Measurements from ENCODE around the gene MESP1.

MESP1 gene

DNA sequence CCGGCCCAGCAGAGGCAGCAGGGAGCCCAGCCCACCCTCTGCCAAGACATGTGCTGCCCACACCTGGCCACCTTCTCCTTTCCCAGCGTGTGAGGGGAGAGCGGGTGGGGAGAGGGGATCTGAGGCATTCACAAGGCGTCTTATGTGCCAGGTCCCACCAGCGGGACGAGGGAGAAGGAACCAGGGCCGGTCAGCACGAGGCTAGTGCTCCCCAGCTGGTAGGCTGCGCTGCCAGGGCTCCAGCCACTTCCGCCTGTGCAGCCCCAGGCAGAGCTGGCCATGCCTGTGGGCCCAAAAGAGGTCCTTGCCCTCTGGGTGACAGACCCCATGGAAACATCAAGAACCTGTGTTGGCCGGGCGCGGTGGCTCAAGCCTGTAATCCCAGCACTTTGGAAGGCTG, 5.9 kb downstream of the MESP1 start:
- no peak overlapping the region for H3K4me2 ChIP-seq (ENCODE audit: low read length)
- H3K27me3 ChIP-seq (ENCODE audit: control insufficient read depth, low read length), result peaks cover 5% of the 10 kb centered on the region; the same call in 1 of the 2 replicates
- no peaks in the 10 kb centered on the region for H3K79me2 ChIP-seq (ENCODE audit: control insufficient read depth, low read length)
- TF ChIP-seq, protein P1, sequence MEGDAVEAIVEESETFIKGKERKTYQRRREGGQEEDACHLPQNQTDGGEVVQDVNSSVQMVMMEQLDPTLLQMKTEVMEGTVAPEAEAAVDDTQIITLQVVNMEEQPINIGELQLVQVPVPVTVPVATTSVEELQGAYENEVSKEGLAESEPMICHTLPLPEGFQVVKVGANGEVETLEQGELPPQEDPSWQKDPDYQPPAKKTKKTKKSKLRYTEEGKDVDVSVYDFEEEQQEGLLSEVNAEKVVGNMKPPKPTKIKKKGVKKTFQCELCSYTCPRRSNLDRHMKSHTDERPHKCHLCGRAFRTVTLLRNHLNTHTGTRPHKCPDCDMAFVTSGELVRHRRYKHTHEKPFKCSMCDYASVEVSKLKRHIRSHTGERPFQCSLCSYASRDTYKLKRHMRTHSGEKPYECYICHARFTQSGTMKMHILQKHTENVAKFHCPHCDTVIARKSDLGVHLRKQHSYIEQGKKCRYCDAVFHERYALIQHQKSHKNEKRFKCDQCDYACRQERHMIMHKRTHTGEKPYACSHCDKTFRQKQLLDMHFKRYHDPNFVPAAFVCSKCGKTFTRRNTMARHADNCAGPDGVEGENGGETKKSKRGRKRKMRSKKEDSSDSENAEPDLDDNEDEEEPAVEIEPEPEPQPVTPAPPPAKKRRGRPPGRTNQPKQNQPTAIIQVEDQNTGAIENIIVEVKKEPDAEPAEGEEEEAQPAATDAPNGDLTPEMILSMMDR (IDR thresholded peaks at IDR 0.05; ENCODE audit: low read depth, low read length, poor library complexity, severe bottlenecking), result no peak
- TF ChIP-seq EZH2phosphoT487 (IDR thresholded peaks at IDR 0.05; ENCODE audit: borderline replicate concordance, low read length), result no peak
- no peaks in the 10 kb centered on the region for H3K9me2 ChIP-seq (replicated peaks; ENCODE audit: control insufficient read depth, low read length)
- H3K4me1 ChIP-seq (ENCODE audit: control insufficient read depth, low read length), result peaks cover under 1% of the 10 kb centered on the region
- no peaks in the 10 kb centered on the region for H3K36me3 ChIP-seq (ENCODE audit: control insufficient read depth, low read length)
- no peak overlapping the region for H3K4me3 ChIP-seq (ENCODE audit: low read length)
- H3K9me3 ChIP-seq (ENCODE audit: control insufficient read depth, insufficient read depth, low read length), result no peaks in the 10 kb centered on the region
- H3F3A ChIP-seq (ENCODE audit: control insufficient read depth, insufficient read depth), result no peaks in the 10 kb centered on the region
- no peak overlapping the region for H3K27ac ChIP-seq (ENCODE audit: low read depth, low read length)
- H4K20me1 ChIP-seq (ENCODE audit: control insufficient read depth, insufficient read depth, low read depth, low read length), result no peaks in the 10 kb centered on the region

DNA sequence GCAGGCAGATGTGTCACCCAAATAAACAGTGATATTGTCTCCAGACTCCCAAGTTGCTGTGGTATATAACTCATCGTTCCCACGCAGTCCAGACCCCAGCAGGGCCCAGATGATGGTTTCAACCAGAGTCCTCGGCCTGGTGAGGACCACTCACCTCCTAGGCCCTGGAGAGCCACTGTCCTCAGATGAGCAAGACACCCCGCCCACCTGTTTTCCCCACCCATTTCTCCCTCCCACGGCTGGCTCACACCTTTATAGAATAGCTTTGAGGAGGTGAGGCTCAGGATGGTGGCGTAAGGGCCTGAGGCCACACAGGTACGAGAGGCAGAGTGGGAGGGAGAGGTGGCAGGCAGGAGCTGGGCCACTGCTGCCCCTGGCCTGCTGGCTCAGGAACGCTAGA, 7.5 kb downstream of the MESP1 start:
- Histone ChIP-seq H3K27me3 (ENCODE audit: control insufficient read depth, low read length) (no peaks in the 10 kb centered on the region), H3K79me2 (ENCODE audit: control insufficient read depth, low read length) (no peaks in the 10 kb centered on the region)

DNA sequence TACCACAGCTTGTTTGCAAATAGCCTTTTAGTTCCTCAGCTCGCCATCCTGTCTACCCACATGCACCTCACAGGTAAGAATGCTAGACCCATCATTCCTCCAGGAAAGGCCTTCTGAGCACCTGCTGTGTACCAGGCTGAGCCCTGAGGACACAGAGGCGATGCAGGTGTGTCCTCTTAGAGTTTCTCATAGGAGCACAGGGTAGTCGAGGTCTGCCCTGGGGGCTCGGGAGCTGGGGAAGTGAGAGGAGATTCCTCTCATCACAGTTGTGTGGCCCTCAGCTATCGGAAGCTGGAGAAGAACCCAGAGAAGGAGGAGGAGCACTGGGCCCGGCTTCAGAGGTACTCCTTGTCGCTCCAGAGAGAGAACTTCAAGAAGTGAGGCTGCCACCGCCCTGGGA, 8.0 kb downstream of the MESP1 start:
- Histone ChIP-seq H3K4me1 (ENCODE audit: control insufficient read depth, low read length) (no peaks in the 10 kb centered on the region), H3K9me2 (replicated peaks; ENCODE audit: control insufficient read depth, low read length) (no peaks in the 10 kb centered on the region), H3K4me3 (ENCODE audit: low read length) (no peak overlapping the region), H3K79me2 (ENCODE audit: control insufficient read depth, low read length) (no peaks in the 10 kb centered on the region), H3K9me3 (ENCODE audit: control insufficient read depth, insufficient read depth, low read length) (no peaks in the 10 kb centered on the region), H4K20me1 (ENCODE audit: control insufficient read depth, insufficient read depth, low read depth, low read length) (no peaks in the 10 kb centered on the region), H3F3A (ENCODE audit: control insufficient read depth, insufficient read depth) (no peaks in the 10 kb centered on the region), H3K27me3 (ENCODE audit: control insufficient read depth, low read length) (no peaks in the 10 kb centered on the region), H3K36me3 (ENCODE audit: control insufficient read depth, low read length) (no peaks in the 10 kb centered on the region), H3K27ac (ENCODE audit: low read depth, low read length) (no peak overlapping the region), H3K4me2 (ENCODE audit: low read length) (no peak overlapping the region)
- TF ChIP-seq, protein P1 (IDR thresholded peaks at IDR 0.05; ENCODE audit: low read depth, low read length, poor library complexity, severe bottlenecking), result no peak
- TF ChIP-seq EZH2phosphoT487 (IDR thresholded peaks at IDR 0.05; ENCODE audit: borderline replicate concordance, low read length), result no peak

More for the DNA sequence above, 7.5 kb downstream of the MESP1 start:
- Histone ChIP-seq H3K4me3 (ENCODE audit: low read length) (no peak overlapping the region), H3K9me3 (ENCODE audit: control insufficient read depth, insufficient read depth, low read length) (no peaks in the 10 kb centered on the region), H3K4me2 (ENCODE audit: low read length) (no peak overlapping the region), H3F3A (ENCODE audit: control insufficient read depth, insufficient read depth) (no peaks in the 10 kb centered on the region), H3K36me3 (ENCODE audit: control insufficient read depth, low read length) (no peaks in the 10 kb centered on the region), H3K4me1 (ENCODE audit: control insufficient read depth, low read length) (no peaks in the 10 kb centered on the region), H3K27ac (ENCODE audit: low read depth, low read length) (no peak overlapping the region), H3K9me2 (replicated peaks; ENCODE audit: control insufficient read depth, low read length) (no peaks in the 10 kb centered on the region), H4K20me1 (ENCODE audit: control insufficient read depth, insufficient read depth, low read depth, low read length) (no peaks in the 10 kb centered on the region)
- TF ChIP-seq EZH2phosphoT487 (IDR thresholded peaks at IDR 0.05; ENCODE audit: borderline replicate concordance, low read length), result no peak
- TF ChIP-seq, protein P1 (IDR thresholded peaks at IDR 0.05; ENCODE audit: low read depth, low read length, poor library complexity, severe bottlenecking), result no peak
